ENCODE results near the gene HOXD3.

HOXD3 gene

GRCh38 chr2:176145085-176145969 is 11.8 kb upstream of the HOXD3 start:
- Histone ChIP-seq H3K4me3 (ENCODE audit: low read length) (no peak overlapping the region), H3K36me3 (ENCODE audit: control insufficient read depth, low read length) (no peaks in the 10 kb centered on the region), H3F3A (ENCODE audit: control insufficient read depth, insufficient read depth) (no peaks in the 10 kb centered on the region), H3K4me1 (ENCODE audit: control insufficient read depth, low read length) (peaks cover 3% of the 10 kb centered on the region; the same call in 1 of the 2 replicates), H3K27ac (ENCODE audit: low read depth, low read length) (no peak overlapping the region), H3K9me3 (ENCODE audit: control insufficient read depth, insufficient read depth, low read length) (no peaks in the 10 kb centered on the region), H3K9me2 (replicated peaks; ENCODE audit: control insufficient read depth, low read length) (no peaks in the 10 kb centered on the region), H4K20me1 (ENCODE audit: control insufficient read depth, insufficient read depth, low read depth, low read length) (no peaks in the 10 kb centered on the region), H3K79me2 (ENCODE audit: control insufficient read depth, low read length) (no peaks in the 10 kb centered on the region), H3K27me3 (ENCODE audit: control insufficient read depth, low read length) (no peaks in the 10 kb centered on the region; the same call in 1 of the 2 replicates), H3K4me2 (ENCODE audit: low read length) (no peak overlapping the region)
- TF ChIP-seq CTCF (IDR thresholded peaks at IDR 0.05; ENCODE audit: low read depth, low read length, poor library complexity, severe bottlenecking) (no peak), EZH2phosphoT487 (IDR thresholded peaks at IDR 0.05; ENCODE audit: borderline replicate concordance, low read length) (no peak)

GRCh38 chr2:176146101-176146500 is 11.0 kb upstream of the HOXD3 start:
- Histone ChIP-seq H3K4me2 (ENCODE audit: low read length) (no peak overlapping the region), H3K9me3 (ENCODE audit: control insufficient read depth, insufficient read depth, low read length) (no peaks in the 10 kb centered on the region), H3K4me1 (ENCODE audit: control insufficient read depth, low read length) (no peaks in the 10 kb centered on the region), H4K20me1 (ENCODE audit: control insufficient read depth, insufficient read depth, low read depth, low read length) (no peaks in the 10 kb centered on the region), H3K79me2 (ENCODE audit: control insufficient read depth, low read length) (no peaks in the 10 kb centered on the region), H3K9me2 (replicated peaks; ENCODE audit: control insufficient read depth, low read length) (no peaks in the 10 kb centered on the region), H3K27ac (ENCODE audit: low read depth, low read length) (no peak overlapping the region), H3K4me3 (ENCODE audit: low read length) (no peak overlapping the region), H3F3A (ENCODE audit: control insufficient read depth, insufficient read depth) (no peaks in the 10 kb centered on the region), H3K27me3 (ENCODE audit: control insufficient read depth, low read length) (no peaks in the 10 kb centered on the region; the same call in 1 of the 2 replicates), H3K36me3 (ENCODE audit: control insufficient read depth, low read length) (no peaks in the 10 kb centered on the region)
- no peak for TF ChIP-seq EZH2phosphoT487 (IDR thresholded peaks at IDR 0.05; ENCODE audit: borderline replicate concordance, low read length)
- TF ChIP-seq CTCF (IDR thresholded peaks at IDR 0.05; ENCODE audit: low read depth, low read length, poor library complexity, severe bottlenecking), result no peak

- H3K27me3 ChIP-seq (ENCODE audit: control insufficient read depth, low read length), result no peaks in the 10 kb centered on the region; the same call in 1 of the 2 replicates
- TF ChIP-seq CTCF (IDR thresholded peaks at IDR 0.05; ENCODE audit: low read depth, low read length, poor library complexity, severe bottlenecking) (no peak), EZH2phosphoT487 (IDR thresholded peaks at IDR 0.05; ENCODE audit: borderline replicate concordance, low read length) (no peak)
These were observed 10.5 kb upstream of the HOXD3 start for GRCh38 chr2:176146645-176147044.

More at GRCh38 chr2:176146645-176147044, 10.5 kb upstream of the HOXD3 start:
- Histone ChIP-seq H3K27ac (ENCODE audit: low read depth, low read length) (no peak overlapping the region), H3F3A (ENCODE audit: control insufficient read depth, insufficient read depth) (no peaks in the 10 kb centered on the region), H3K9me3 (ENCODE audit: control insufficient read depth, insufficient read depth, low read length) (no peaks in the 10 kb centered on the region), H4K20me1 (ENCODE audit: control insufficient read depth, insufficient read depth, low read depth, low read length) (no peaks in the 10 kb centered on the region), H3K79me2 (ENCODE audit: control insufficient read depth, low read length) (no peaks in the 10 kb centered on the region), H3K4me1 (ENCODE audit: control insufficient read depth, low read length) (no peaks in the 10 kb centered on the region), H3K36me3 (ENCODE audit: control insufficient read depth, low read length) (no peaks in the 10 kb centered on the region), H3K9me2 (replicated peaks; ENCODE audit: control insufficient read depth, low read length) (no peaks in the 10 kb centered on the region), H3K4me3 (ENCODE audit: low read length) (no peak overlapping the region), H3K4me2 (ENCODE audit: low read length) (no peak overlapping the region)

Data from DOHH2 (cell line).